ENCODE data around the gene METRNL. TPM values are rescaled to one million over a fixed set of nuclear protein-coding genes. Genes with fewer than 3 reads are reported as not detected.
A peak's percentile ranks its signal among the peaks of the same experiment; 100 is the strongest.
"Not testable (repeated sequence)": the region's sequence is repeated elsewhere in the genome, so short reads cannot be mapped to it uniquely, and the experiment has no call there.

Gene METRNL
- total RNA-seq, 1 donor from 2014 or later = 59.8 TPM

GRCh38 chr17:83035722-83036121, 43.7 kb upstream of the METRNL start:
- Histone ChIP-seq H3K4me3 (no peak overlapping the region), H3K9me3 (peaks cover 2% of the 10 kb centered on the region), H3K27me3 (ENCODE audit: low read depth) (no peaks in the 10 kb centered on the region), H3K27ac (no peak overlapping the region), H3K36me3 (peaks cover 13% of the 10 kb centered on the region), H3K4me1 (no peaks in the 10 kb centered on the region)
- intact Hi-C loops (cut with DNase I) = no loop called here
- TF ChIP-seq, protein P1, sequence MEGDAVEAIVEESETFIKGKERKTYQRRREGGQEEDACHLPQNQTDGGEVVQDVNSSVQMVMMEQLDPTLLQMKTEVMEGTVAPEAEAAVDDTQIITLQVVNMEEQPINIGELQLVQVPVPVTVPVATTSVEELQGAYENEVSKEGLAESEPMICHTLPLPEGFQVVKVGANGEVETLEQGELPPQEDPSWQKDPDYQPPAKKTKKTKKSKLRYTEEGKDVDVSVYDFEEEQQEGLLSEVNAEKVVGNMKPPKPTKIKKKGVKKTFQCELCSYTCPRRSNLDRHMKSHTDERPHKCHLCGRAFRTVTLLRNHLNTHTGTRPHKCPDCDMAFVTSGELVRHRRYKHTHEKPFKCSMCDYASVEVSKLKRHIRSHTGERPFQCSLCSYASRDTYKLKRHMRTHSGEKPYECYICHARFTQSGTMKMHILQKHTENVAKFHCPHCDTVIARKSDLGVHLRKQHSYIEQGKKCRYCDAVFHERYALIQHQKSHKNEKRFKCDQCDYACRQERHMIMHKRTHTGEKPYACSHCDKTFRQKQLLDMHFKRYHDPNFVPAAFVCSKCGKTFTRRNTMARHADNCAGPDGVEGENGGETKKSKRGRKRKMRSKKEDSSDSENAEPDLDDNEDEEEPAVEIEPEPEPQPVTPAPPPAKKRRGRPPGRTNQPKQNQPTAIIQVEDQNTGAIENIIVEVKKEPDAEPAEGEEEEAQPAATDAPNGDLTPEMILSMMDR (IDR thresholded peaks at IDR 0.05) = no peak
- no peak for DNase-seq
- ATAC-seq = no peak

DNA sequence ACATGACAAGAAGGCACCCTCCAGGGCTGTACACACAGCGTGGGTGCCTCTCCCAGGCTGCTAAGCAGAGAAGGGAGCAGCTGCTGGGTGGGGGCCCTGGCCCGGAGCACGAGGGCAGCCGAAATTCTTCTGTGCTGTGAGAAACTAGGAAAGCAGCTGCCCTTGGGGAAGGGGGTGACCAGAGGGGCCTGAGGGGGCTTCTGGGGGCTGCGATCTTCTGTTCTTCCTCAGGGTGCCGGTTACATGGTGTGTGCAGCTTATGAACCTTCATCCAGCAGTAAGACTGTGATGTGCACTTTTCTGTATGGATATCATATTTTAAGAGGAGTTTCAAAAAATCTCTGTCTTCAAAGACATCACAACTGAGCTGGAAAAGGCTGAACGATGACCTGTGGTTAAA, 43.2 kb upstream of the METRNL start:
- no peaks in the 10 kb centered on the region for H3K4me1 ChIP-seq
- intact Hi-C loops (cut with DNase I) = no loop called here
- H3K27ac ChIP-seq = no peak overlapping the region
- H3K36me3 ChIP-seq = peaks cover 13% of the 10 kb centered on the region
- no peaks in the 10 kb centered on the region for H3K27me3 ChIP-seq (ENCODE audit: low read depth)
- H3K9me3 ChIP-seq = peaks cover 7% of the 10 kb centered on the region
- DNase-seq (no peak), ATAC-seq (no peak)
- TF ChIP-seq, protein P1 (IDR thresholded peaks at IDR 0.05) = no peak
- no peak overlapping the region for H3K4me3 ChIP-seq

- Histone ChIP-seq H3K27me3 (ENCODE audit: low read depth) (no peaks in the 10 kb centered on the region), H3K9me3 (peaks cover 11% of the 10 kb centered on the region), H3K4me1 (no peaks in the 10 kb centered on the region), H3K27ac (no peak overlapping the region), H3K4me3 (no peak overlapping the region), H3K36me3 (peaks cover 13% of the 10 kb centered on the region)
- ATAC-seq (peak in 1 of 2 donors; percentile 18), DNase-seq (no peak)
- TF ChIP-seq, protein P1 (IDR thresholded peaks at IDR 0.05) = no peak
- intact Hi-C loops (cut with DNase I) = no loop called here
Observed at GRCh38 chr17:83036666-83037065, 42.7 kb upstream of the METRNL start.

- Histone ChIP-seq H3K27me3 (ENCODE audit: low read depth) (no peaks in the 10 kb centered on the region), H3K9me3 (peaks cover 16% of the 10 kb centered on the region), H3K4me3 (no peak overlapping the region), H3K4me1 (no peaks in the 10 kb centered on the region), H3K36me3 (peaks cover 13% of the 10 kb centered on the region), H3K27ac (no peak overlapping the region)
- ATAC-seq (no peak), DNase-seq (no peak)
- intact Hi-C loops (cut with DNase I) = no loop called here
- TF ChIP-seq, protein P1 (IDR thresholded peaks at IDR 0.05) = no peak
Observed at GRCh38 chr17:83037084-83037873, 42.1 kb upstream of the METRNL start.

- Histone ChIP-seq H3K27ac (no peak overlapping the region), H3K4me1 (no peaks in the 10 kb centered on the region), H3K36me3 (peaks cover 13% of the 10 kb centered on the region), H3K27me3 (ENCODE audit: low read depth) (no peaks in the 10 kb centered on the region), H3K9me3 (peaks cover 20% of the 10 kb centered on the region), H3K4me3 (no peak overlapping the region)
- DNase-seq (no peak), ATAC-seq (no peak)
- TF ChIP-seq, protein P1 (IDR thresholded peaks at IDR 0.05) = no peak
- intact Hi-C loops (cut with DNase I) = no loop called here
Observed at GRCh38 chr17:83037874-83038165, 41.6 kb upstream of the METRNL start.

GRCh38 chr17:83038983-83039382, 40.4 kb upstream of the METRNL start:
- intact Hi-C loops (cut with DNase I) = not testable (repeated sequence)

More at GRCh38 chr17:83038983-83039382, 40.4 kb upstream of the METRNL start:
- H3K9me3 ChIP-seq = peaks cover 20% of the 10 kb centered on the region
- H3K27ac ChIP-seq; ATAC-seq; H3K27me3 ChIP-seq (ENCODE audit: low read depth); DNase-seq; H3K4me3 ChIP-seq; H3K4me1 ChIP-seq: not testable (repeated sequence)
- peaks cover 13% of the 10 kb centered on the region for H3K36me3 ChIP-seq

Measured in lower lobe of right lung (tissue), 2 donors.